OCI-LY7 (cell line): ENCODE measurements around the gene KLHL17.

Source experiments
- EZH2phosphoT487 ChIP-seq: fragments of 200-600 bp; sonication (generic); IDR thresholded peaks from 2 replicates; pipeline ENCODE4 v1.6.1; 2018; ENCODE audit warnings: low read depth, borderline replicate concordance, mild to moderate bottlenecking, mixed run types, antibody characterized with exemption, low read length, moderate library complexity, mixed read lengths
- TF ChIP-seq, protein P1 (sequence below): fragments of 200-600 bp; sonication (generic); conservative IDR thresholded peaks from 2 replicates; pipeline ENCODE4 v1.5.1; 2014; ENCODE audit warnings: mild to moderate bottlenecking, antibody characterized with exemption, low read length, moderate library complexity, mixed read lengths

DNA sequence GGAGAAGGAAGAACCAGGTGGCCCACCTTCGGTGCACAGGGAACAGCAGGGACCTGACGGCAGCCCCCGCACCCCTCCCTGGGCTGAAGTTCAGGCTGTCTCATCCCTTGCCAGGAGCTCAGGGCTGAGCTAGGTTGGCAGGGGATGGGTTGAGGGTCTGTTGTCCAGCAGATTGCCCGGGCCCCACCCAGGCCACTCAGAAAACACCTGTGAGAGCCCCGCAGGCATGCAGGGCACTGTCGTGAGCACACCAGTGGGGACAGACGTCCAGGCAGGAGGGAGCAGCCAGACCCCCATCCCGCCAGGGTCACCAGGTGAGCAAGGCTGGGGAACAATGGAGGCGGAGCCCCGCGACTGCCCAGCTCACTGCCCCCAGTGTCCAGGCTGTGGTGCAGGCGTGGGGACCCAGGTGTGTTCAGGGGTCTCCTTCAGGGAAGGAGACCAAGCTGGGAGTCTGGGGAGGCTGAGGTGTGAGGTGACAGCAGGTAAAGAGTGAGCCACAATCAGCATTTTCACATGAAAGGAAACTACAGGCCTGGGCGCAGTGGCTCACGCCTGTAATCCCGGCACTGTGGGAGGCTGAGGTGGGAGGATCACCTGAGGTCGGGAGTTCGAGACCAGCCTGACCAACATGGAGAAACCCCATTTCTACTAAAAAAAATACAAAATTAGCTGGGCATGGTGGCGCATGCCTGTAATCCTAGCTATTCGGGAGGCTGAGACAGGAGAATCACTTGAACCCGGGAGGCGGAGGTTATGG is 46.1 kb upstream of the KLHL17 start:
- TF ChIP-seq, protein P1, sequence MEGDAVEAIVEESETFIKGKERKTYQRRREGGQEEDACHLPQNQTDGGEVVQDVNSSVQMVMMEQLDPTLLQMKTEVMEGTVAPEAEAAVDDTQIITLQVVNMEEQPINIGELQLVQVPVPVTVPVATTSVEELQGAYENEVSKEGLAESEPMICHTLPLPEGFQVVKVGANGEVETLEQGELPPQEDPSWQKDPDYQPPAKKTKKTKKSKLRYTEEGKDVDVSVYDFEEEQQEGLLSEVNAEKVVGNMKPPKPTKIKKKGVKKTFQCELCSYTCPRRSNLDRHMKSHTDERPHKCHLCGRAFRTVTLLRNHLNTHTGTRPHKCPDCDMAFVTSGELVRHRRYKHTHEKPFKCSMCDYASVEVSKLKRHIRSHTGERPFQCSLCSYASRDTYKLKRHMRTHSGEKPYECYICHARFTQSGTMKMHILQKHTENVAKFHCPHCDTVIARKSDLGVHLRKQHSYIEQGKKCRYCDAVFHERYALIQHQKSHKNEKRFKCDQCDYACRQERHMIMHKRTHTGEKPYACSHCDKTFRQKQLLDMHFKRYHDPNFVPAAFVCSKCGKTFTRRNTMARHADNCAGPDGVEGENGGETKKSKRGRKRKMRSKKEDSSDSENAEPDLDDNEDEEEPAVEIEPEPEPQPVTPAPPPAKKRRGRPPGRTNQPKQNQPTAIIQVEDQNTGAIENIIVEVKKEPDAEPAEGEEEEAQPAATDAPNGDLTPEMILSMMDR: no peak
- TF ChIP-seq EZH2phosphoT487: no peak
